Loucy (cell line): ENCODE data around the gene MED13L.

Experiments
- EZH2phosphoT487 ChIP-seq: fragments of 200-600 bp; IDR thresholded peaks from 2 replicates; pipeline ENCODE4 v1.6.1; 2018; ENCODE audit warnings: antibody characterized with exemption, mild to moderate bottlenecking, moderate library complexity, borderline replicate concordance
- TF ChIP-seq, protein P1 (sequence below): fragments of 200-600 bp; sonication (generic); conservative IDR thresholded peaks from 2 replicates; pipeline ENCODE4 v1.5.1; 2014; ENCODE audit warnings: mild to moderate bottlenecking, antibody characterized with exemption, low read length

DNA sequence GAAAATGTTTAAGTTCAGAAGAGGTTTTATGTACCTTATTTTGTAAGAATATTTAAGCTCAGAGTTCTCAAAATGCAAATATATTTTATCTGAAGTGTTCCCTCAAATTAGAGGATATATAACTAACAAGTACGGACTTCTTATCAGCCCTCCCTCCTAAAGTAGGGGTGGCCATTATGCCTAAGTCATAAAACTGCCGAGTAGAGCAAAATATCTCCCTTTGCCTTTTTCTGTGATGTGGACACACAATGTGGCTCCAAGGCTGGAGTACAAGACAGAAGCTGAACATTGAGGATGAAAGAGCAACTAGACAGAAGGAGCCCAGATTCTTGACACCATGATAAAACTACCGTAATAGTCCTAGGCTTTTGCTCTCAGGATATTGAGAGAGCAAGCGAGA lies 120.9 kb downstream of the MED13L start:
- TF ChIP-seq EZH2phosphoT487 = no peak
- TF ChIP-seq, protein P1, sequence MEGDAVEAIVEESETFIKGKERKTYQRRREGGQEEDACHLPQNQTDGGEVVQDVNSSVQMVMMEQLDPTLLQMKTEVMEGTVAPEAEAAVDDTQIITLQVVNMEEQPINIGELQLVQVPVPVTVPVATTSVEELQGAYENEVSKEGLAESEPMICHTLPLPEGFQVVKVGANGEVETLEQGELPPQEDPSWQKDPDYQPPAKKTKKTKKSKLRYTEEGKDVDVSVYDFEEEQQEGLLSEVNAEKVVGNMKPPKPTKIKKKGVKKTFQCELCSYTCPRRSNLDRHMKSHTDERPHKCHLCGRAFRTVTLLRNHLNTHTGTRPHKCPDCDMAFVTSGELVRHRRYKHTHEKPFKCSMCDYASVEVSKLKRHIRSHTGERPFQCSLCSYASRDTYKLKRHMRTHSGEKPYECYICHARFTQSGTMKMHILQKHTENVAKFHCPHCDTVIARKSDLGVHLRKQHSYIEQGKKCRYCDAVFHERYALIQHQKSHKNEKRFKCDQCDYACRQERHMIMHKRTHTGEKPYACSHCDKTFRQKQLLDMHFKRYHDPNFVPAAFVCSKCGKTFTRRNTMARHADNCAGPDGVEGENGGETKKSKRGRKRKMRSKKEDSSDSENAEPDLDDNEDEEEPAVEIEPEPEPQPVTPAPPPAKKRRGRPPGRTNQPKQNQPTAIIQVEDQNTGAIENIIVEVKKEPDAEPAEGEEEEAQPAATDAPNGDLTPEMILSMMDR = no peak
